Subcutaneous abdominal adipose tissue (tissue), 5 donors: Measurements from ENCODE around the gene PRRX1.

Experiments
- H3K27ac ChIP-seq: one replicate; pipeline ENCODE4 v1.7.0; 2013; ENCODE audit warnings: low read depth, mild to moderate bottlenecking, inconsistent platforms, low read length, moderate library complexity
- H3K27me3 ChIP-seq, 5 donors: one replicate each; pipeline ENCODE4 v1.7.0; 2013; ENCODE audit warnings: low read length in 5 of 5, inconsistent platforms in 1 of 5; ENCODE audit not compliant: control insufficient read depth in 5 of 5, insufficient read depth in 4 of 5
- H3K36me3 ChIP-seq, 5 donors: one replicate each; pipeline ENCODE4 v1.7.0; 2013; ENCODE audit warnings: low read length in 5 of 5; ENCODE audit not compliant: control insufficient read depth in 5 of 5, insufficient read depth in 5 of 5
- H3K4me1 ChIP-seq, 5 donors: one replicate each; pipeline ENCODE4 v1.7.0; 2013; ENCODE audit warnings: low read length in 5 of 5, mild to moderate bottlenecking in 3 of 5, moderate library complexity in 1 of 5; ENCODE audit not compliant: control insufficient read depth in 5 of 5, insufficient read depth in 5 of 5
- H3K4me3 ChIP-seq, 5 donors: one replicate each; pipeline ENCODE4 v1.7.0; 2013; ENCODE audit warnings: low read length in 5 of 5, low read depth in 1 of 5
- H3K9ac ChIP-seq, 5 donors: one replicate each; pipeline ENCODE4 v1.7.0; 2013; ENCODE audit warnings: low read length in 5 of 5, mild to moderate bottlenecking in 4 of 5, moderate library complexity in 3 of 5
- H3K9me3 ChIP-seq, 5 donors: one replicate each; pipeline ENCODE4 v1.7.0; 2013; ENCODE audit warnings: low read length in 5 of 5; ENCODE audit not compliant: control insufficient read depth in 5 of 5
- donor health status: healthy.
- donor health status: healthy.
- donor health status: healthy.
- donor health status: healthy.
- donor health status: healthy.

Gene PRRX1

GRCh38 chr1:170663404-170664092 is 383 bp upstream of the PRRX1 start:
- Histone ChIP-seq H3K27ac (peak overlapping the region; percentile 80), H3K27me3 (peaks cover 35 to 74% (median 54%) of the 10 kb centered on the region in 5 donors), H3K4me1 (peaks cover 1 to 48% (median 36%) of the 10 kb centered on the region in 5 donors), H3K36me3 (peaks cover 0 to 3% (median 0%) of the 10 kb centered on the region in 5 donors), H3K4me3 (peak overlapping the region; percentile 62 to 81 (median 66)), H3K9ac (peak overlapping the region in 2 of 5 donors; percentile 36 to 41), H3K9me3 (no peaks in the 10 kb centered on the region)

- peaks cover 0 to 3% (median 0%) of the 10 kb centered on the region in 5 donors for H3K36me3 ChIP-seq
- H3K27ac ChIP-seq, result peak overlapping the region; percentile 80
- peak overlapping the region; percentile 1 to 79 (median 66) for H3K9ac ChIP-seq
- H3K4me3 ChIP-seq, result peak overlapping the region; percentile 62 to 81 (median 68)
- H3K27me3 ChIP-seq, result peaks cover 36 to 74% (median 59%) of the 10 kb centered on the region in 5 donors
- H3K9me3 ChIP-seq, result no peaks in the 10 kb centered on the region
- peaks cover 1 to 49% (median 36%) of the 10 kb centered on the region in 5 donors for H3K4me1 ChIP-seq
Observed at GRCh38 chr1:170664828-170665612, 1.1 kb downstream of the PRRX1 start.

- peaks cover 0 to 3% (median 0%) of the 10 kb centered on the region in 5 donors for H3K36me3 ChIP-seq
- H3K4me1 ChIP-seq, result peaks cover 1 to 46% (median 36%) of the 10 kb centered on the region in 5 donors
- peak overlapping the region; percentile 62 to 81 (median 68) for H3K4me3 ChIP-seq
- H3K9me3 ChIP-seq, result no peaks in the 10 kb centered on the region
- H3K27me3 ChIP-seq, result peaks cover 34 to 75% (median 61%) of the 10 kb centered on the region in 5 donors
- H3K27ac ChIP-seq, result peak overlapping the region; percentile 80
- H3K9ac ChIP-seq, result peak overlapping the region in 4 of 5 donors; percentile 22 to 79 (median 30)
Observed at GRCh38 chr1:170665629-170666028, 1.7 kb downstream of the PRRX1 start.

- Histone ChIP-seq H3K9ac (peak overlapping the region in 2 of 5 donors; percentile 41 to 51), H3K9me3 (no peaks in the 10 kb centered on the region), H3K4me3 (peak overlapping the region; percentile 49 to 81 (median 66)), H3K4me1 (peaks cover 1 to 43% (median 30%) of the 10 kb centered on the region in 5 donors), H3K36me3 (peaks cover 0 to 3% (median 0%) of the 10 kb centered on the region in 5 donors), H3K27ac (peak overlapping the region; percentile 72), H3K27me3 (peaks cover 31 to 78% (median 60%) of the 10 kb centered on the region in 5 donors)
Observed at GRCh38 chr1:170666541-170667254, 2.8 kb downstream of the PRRX1 start.

- Histone ChIP-seq H3K27ac (peak overlapping the region; percentile 72), H3K4me1 (peaks cover 0 to 39% (median 24%) of the 10 kb centered on the region in 5 donors)
Observed at GRCh38 chr1:170668209-170669106, 4.5 kb downstream of the PRRX1 start.

GRCh38 chr1:170669107-170669445 is 5.1 kb downstream of the PRRX1 start:
- Histone ChIP-seq H3K9me3 (no peaks in the 10 kb centered on the region), H3K27me3 (peaks cover 26 to 66% (median 55%) of the 10 kb centered on the region in 5 donors), H3K36me3 (peaks cover 0 to 3% (median 0%) of the 10 kb centered on the region in 5 donors), H3K9ac (no peak overlapping the region), H3K4me3 (peak overlapping the region; percentile 8 to 81 (median 66)), H3K4me1 (peaks cover 0 to 43% (median 21%) of the 10 kb centered on the region in 5 donors), H3K27ac (no peak overlapping the region)

More at GRCh38 chr1:170668209-170669106, 4.5 kb downstream of the PRRX1 start:
- Histone ChIP-seq H3K4me3 (peak overlapping the region; percentile 8 to 81 (median 66)), H3K9ac (peak overlapping the region in 1 of 5 donors; percentile 4), H3K27me3 (peaks cover 28 to 64% (median 54%) of the 10 kb centered on the region in 5 donors), H3K9me3 (no peaks in the 10 kb centered on the region), H3K36me3 (peaks cover 0 to 3% (median 0%) of the 10 kb centered on the region in 5 donors)

GRCh38 chr1:170669586-170670530 is 5.9 kb downstream of the PRRX1 start:
- Histone ChIP-seq H3K9me3 (no peaks in the 10 kb centered on the region), H3K9ac (peak overlapping the region in 1 of 5 donors; percentile 58), H3K27ac (peak overlapping the region; percentile 61), H3K36me3 (peaks cover 0 to 3% (median 0%) of the 10 kb centered on the region in 5 donors), H3K27me3 (peaks cover 28 to 62% (median 48%) of the 10 kb centered on the region in 5 donors), H3K4me1 (peaks cover 3 to 35% (median 13%) of the 10 kb centered on the region in 5 donors), H3K4me3 (peak overlapping the region; percentile 19 to 78 (median 56))

- peaks cover 3 to 30% (median 8%) of the 10 kb centered on the region in 5 donors for H3K4me1 ChIP-seq
- H3K9ac ChIP-seq, result peak overlapping the region in 1 of 5 donors; percentile 58
- H3K4me3 ChIP-seq, result peak overlapping the region in 3 of 5 donors; percentile 12 to 78 (median 56)
- H3K27me3 ChIP-seq, result peaks cover 21 to 51% (median 41%) of the 10 kb centered on the region in 5 donors
- peaks cover 0 to 3% (median 0%) of the 10 kb centered on the region in 5 donors for H3K36me3 ChIP-seq
- H3K9me3 ChIP-seq, result no peaks in the 10 kb centered on the region
- peak overlapping the region; percentile 61 for H3K27ac ChIP-seq
Observed at GRCh38 chr1:170670802-170671628, 7.1 kb downstream of the PRRX1 start.
